ENCODE measurements around the gene SRD5A2. TPM values are rescaled to one million over a fixed set of nuclear protein-coding genes. Genes with fewer than 3 reads are reported as not detected.

Gene SRD5A2
- total RNA-seq, 1 donor from 2014 or later: not detected

- Histone ChIP-seq H3K4me3 (no peak overlapping the region), H2AFZ (replicated peaks) (peak overlapping the region; percentile 23), H3K9me3 (ENCODE audit: low read depth) (no peaks in the 10 kb centered on the region), H3K9ac (no peak overlapping the region), H4K20me1 (ENCODE audit: low read depth) (no peaks in the 10 kb centered on the region), H3K4me1 (peaks cover 7% of the 10 kb centered on the region), H3F3A (ENCODE audit: low read depth) (no peaks in the 10 kb centered on the region), H3K79me2 (ENCODE audit: low read depth) (no peaks in the 10 kb centered on the region), H3K27me3 (no peaks in the 10 kb centered on the region), H3K27ac (no peak overlapping the region), H3K36me3 (no peaks in the 10 kb centered on the region), H3K4me2 (no peak overlapping the region)
- Mint-ChIP-seq H3K36me3 (no peaks in the 10 kb centered on the region), H3K4me3 (no peak overlapping the region), H3K27me3 (ENCODE audit: insufficient read depth, low read depth) (peaks cover 3% of the 10 kb centered on the region), H3K27ac (no peak overlapping the region), H3K4me1 (no peaks in the 10 kb centered on the region), H3K9me3 (peaks cover 2% of the 10 kb centered on the region)
- TF ChIP-seq CTCF (IDR thresholded peaks at IDR 0.05) (peak; percentile 28), EZH2 (IDR thresholded peaks at IDR 0.05) (no peak), EZH2phosphoT487 (IDR thresholded peaks at IDR 0.05) (no peak)
- DNase-seq (ENCODE audit: low spot score): peak; percentile 25
Observed at GRCh38 chr2:31539505-31539904, 41.2 kb downstream of the SRD5A2 start.

GRCh38 chr2:31535768-31536167 is 45.0 kb downstream of the SRD5A2 start:
- DNase-seq (ENCODE audit: low spot score): no peak
- peaks cover 5% of the 10 kb centered on the region for H3K4me1 ChIP-seq
- no peaks in the 10 kb centered on the region for H3F3A ChIP-seq (ENCODE audit: low read depth)
- no peaks in the 10 kb centered on the region for H3K79me2 ChIP-seq (ENCODE audit: low read depth)
- H3K4me2 ChIP-seq: no peak overlapping the region
- Mint-ChIP-seq H3K4me1 (no peaks in the 10 kb centered on the region), H3K36me3 (no peaks in the 10 kb centered on the region), H3K27ac (no peak overlapping the region), H3K4me3 (no peak overlapping the region), H3K9me3 (no peaks in the 10 kb centered on the region), H3K27me3 (ENCODE audit: insufficient read depth, low read depth) (peaks cover 3% of the 10 kb centered on the region)
- no peak overlapping the region for H3K27ac ChIP-seq
- H4K20me1 ChIP-seq (ENCODE audit: low read depth): no peaks in the 10 kb centered on the region
- no peak overlapping the region for H2AFZ ChIP-seq (replicated peaks)
- no peak overlapping the region for H3K9ac ChIP-seq
- no peaks in the 10 kb centered on the region for H3K27me3 ChIP-seq
- no peaks in the 10 kb centered on the region for H3K36me3 ChIP-seq
- H3K9me3 ChIP-seq (ENCODE audit: low read depth): no peaks in the 10 kb centered on the region
- no peak overlapping the region for H3K4me3 ChIP-seq
- TF ChIP-seq EZH2phosphoT487 (IDR thresholded peaks at IDR 0.05) (no peak), EZH2 (IDR thresholded peaks at IDR 0.05) (no peak)

GRCh38 chr2:31534636-31535035 is 46.1 kb downstream of the SRD5A2 start:
- H3K4me1 ChIP-seq: no peaks in the 10 kb centered on the region
- H3K36me3 ChIP-seq: no peaks in the 10 kb centered on the region
- no peaks in the 10 kb centered on the region for H3K27me3 ChIP-seq
- H3K9ac ChIP-seq: no peak overlapping the region
- Mint-ChIP-seq H3K27ac (no peak overlapping the region), H3K36me3 (no peaks in the 10 kb centered on the region), H3K9me3 (no peaks in the 10 kb centered on the region), H3K4me1 (no peaks in the 10 kb centered on the region), H3K4me3 (no peak overlapping the region), H3K27me3 (ENCODE audit: insufficient read depth, low read depth) (peaks cover 3% of the 10 kb centered on the region)
- no peaks in the 10 kb centered on the region for H4K20me1 ChIP-seq (ENCODE audit: low read depth)
- H3K4me2 ChIP-seq: no peak overlapping the region
- no peaks in the 10 kb centered on the region for H3F3A ChIP-seq (ENCODE audit: low read depth)
- no peak overlapping the region for H2AFZ ChIP-seq (replicated peaks)
- H3K9me3 ChIP-seq (ENCODE audit: low read depth): no peaks in the 10 kb centered on the region
- H3K4me3 ChIP-seq: no peak overlapping the region
- H3K27ac ChIP-seq: no peak overlapping the region
- H3K79me2 ChIP-seq (ENCODE audit: low read depth): no peaks in the 10 kb centered on the region
- no peak for DNase-seq (ENCODE audit: low spot score)
- TF ChIP-seq EZH2 (IDR thresholded peaks at IDR 0.05) (no peak), EZH2phosphoT487 (IDR thresholded peaks at IDR 0.05) (no peak), CTCF (IDR thresholded peaks at IDR 0.05) (no peak)

GRCh38 chr2:31533036-31533435 is 47.7 kb downstream of the SRD5A2 start:
- H3K36me3 Mint-ChIP-seq: no peaks in the 10 kb centered on the region
- no peak overlapping the region for H3K9ac ChIP-seq
- no peak for DNase-seq (ENCODE audit: low spot score)
- H3K4me2 ChIP-seq: no peak overlapping the region
- no peak overlapping the region for H2AFZ ChIP-seq (replicated peaks)
- no peak overlapping the region for H3K4me3 ChIP-seq
- H3K4me1 ChIP-seq: no peaks in the 10 kb centered on the region
- H3K27ac ChIP-seq: no peak overlapping the region
- no peak overlapping the region for H3K27ac Mint-ChIP-seq
- no peaks in the 10 kb centered on the region for H3K9me3 ChIP-seq (ENCODE audit: low read depth)
- no peaks in the 10 kb centered on the region for H3K79me2 ChIP-seq (ENCODE audit: low read depth)
- no peak overlapping the region for H3K4me3 Mint-ChIP-seq
- H3K27me3 ChIP-seq: no peaks in the 10 kb centered on the region
- H3K4me1 Mint-ChIP-seq: no peaks in the 10 kb centered on the region
- TF ChIP-seq EZH2phosphoT487 (IDR thresholded peaks at IDR 0.05): no peak
- TF ChIP-seq EZH2 (IDR thresholded peaks at IDR 0.05): no peak
- TF ChIP-seq CTCF (IDR thresholded peaks at IDR 0.05): no peak
- H3K9me3 Mint-ChIP-seq: no peaks in the 10 kb centered on the region
- H3K27me3 Mint-ChIP-seq (ENCODE audit: insufficient read depth, low read depth): peaks cover 3% of the 10 kb centered on the region
- H3F3A ChIP-seq (ENCODE audit: low read depth): no peaks in the 10 kb centered on the region
- H4K20me1 ChIP-seq (ENCODE audit: low read depth): no peaks in the 10 kb centered on the region
- H3K36me3 ChIP-seq: no peaks in the 10 kb centered on the region

All from neural progenitor cell (in vitro differentiated cells).